Measurements from ENCODE around the gene KCNG3.
"Not testable (repeated sequence)": the region's sequence is repeated elsewhere in the genome, so short reads cannot be mapped to it uniquely, and the experiment has no call there.

DNA sequence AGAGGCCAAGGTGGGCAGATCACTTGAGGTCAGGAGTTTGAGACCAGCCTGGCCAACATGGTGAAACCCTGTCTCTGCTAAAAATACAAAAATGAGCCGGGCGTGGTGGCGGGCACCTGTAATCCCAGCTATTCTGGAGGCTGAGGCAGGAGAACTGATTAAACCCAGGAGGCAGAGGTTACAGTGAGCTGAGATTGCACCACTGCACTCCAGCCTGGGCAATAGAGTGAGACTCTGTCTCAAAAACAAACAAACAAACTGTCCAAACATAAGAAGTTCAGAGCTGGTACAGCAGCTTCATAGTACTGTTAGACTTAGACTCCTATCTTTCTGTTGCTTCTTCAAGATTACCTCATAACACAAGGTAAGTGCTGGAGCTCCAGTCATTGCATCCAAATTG is 100.5 kb downstream of the KCNG3 start:
- not testable (repeated sequence) for TF ChIP-seq EP300, POLR2A, POLR2AphosphoS5 (IDR thresholded peaks at IDR 0.05)
- TF ChIP-seq, protein P1, sequence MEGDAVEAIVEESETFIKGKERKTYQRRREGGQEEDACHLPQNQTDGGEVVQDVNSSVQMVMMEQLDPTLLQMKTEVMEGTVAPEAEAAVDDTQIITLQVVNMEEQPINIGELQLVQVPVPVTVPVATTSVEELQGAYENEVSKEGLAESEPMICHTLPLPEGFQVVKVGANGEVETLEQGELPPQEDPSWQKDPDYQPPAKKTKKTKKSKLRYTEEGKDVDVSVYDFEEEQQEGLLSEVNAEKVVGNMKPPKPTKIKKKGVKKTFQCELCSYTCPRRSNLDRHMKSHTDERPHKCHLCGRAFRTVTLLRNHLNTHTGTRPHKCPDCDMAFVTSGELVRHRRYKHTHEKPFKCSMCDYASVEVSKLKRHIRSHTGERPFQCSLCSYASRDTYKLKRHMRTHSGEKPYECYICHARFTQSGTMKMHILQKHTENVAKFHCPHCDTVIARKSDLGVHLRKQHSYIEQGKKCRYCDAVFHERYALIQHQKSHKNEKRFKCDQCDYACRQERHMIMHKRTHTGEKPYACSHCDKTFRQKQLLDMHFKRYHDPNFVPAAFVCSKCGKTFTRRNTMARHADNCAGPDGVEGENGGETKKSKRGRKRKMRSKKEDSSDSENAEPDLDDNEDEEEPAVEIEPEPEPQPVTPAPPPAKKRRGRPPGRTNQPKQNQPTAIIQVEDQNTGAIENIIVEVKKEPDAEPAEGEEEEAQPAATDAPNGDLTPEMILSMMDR (IDR thresholded peaks at IDR 0.05) = not testable (repeated sequence)

All from gastroesophageal sphincter (tissue), 3 donors.